Activated CD4-positive, CD25-positive, alpha-beta regulatory T cell treated with anti-CD3 and anti-CD28 coated beads, Interleukin-2, amount 50 U/mL, for 72 hours (primary cell): Measurements from ENCODE around the gene KAT2B.

Experiments
- DNase-seq: peaks from one replicate; pipeline ENCODE4 v3.0.0; 2021

Gene KAT2B

DNA sequence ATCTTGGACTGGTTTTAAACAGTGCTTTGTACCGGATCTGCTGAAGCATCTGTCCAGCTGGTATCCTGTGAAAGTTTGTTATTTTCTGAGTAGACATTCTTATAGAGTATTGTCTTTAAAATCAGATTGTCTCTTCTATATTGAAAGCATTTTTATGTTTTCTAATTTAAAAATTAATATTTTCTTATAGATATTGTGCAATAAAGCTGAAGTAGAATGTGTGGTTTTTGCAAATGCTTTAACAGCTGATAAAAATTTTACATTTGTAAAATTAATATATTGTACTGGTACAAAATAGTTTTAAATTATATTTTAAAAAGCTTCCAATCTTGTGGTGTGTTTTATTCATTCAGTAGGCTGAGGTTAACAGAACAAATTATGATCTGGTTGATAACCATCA, 113.8 kb downstream of the KAT2B start:
- no peak for DNase-seq

DNA sequence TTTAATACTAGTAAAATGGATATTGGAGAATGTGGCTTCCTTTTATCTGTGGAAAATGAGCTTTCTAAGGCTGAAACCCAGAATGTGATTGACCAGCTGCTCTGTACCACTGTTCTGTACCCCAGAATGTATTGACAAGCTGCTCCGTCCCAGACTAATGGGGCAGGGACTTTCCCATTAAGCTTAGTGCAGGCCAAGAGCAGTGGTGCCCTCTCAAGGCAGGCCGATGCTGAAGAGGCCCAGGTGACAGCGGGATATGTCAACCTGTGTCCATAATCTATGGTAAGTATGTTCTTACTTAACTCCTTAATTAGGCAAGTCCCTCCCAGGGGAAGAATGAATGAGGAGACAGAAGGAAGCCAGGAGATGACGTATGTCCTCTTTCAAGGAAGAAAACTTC, 114.7 kb downstream of the KAT2B start:
- DNase-seq: no peak

DNA sequence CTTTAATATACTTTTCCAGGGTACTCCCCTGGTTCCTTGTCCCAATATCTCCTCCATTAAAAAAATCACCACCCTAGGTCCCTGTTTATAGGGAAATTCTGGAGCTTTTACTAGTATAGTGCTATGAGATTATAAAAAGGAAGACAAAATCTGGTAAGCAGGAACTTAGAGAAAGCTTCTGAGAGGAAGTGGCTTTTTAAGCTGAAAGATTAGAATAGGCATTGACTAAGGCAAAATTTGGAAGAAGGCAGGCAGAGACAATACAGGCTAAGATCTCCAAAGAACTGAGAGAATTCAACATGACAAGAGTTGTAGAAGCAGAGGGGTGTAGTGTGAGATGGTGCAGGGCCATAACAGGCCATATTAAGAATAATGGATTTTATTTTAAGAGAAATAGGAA, 120.0 kb downstream of the KAT2B start:
- no peak for DNase-seq

DNA sequence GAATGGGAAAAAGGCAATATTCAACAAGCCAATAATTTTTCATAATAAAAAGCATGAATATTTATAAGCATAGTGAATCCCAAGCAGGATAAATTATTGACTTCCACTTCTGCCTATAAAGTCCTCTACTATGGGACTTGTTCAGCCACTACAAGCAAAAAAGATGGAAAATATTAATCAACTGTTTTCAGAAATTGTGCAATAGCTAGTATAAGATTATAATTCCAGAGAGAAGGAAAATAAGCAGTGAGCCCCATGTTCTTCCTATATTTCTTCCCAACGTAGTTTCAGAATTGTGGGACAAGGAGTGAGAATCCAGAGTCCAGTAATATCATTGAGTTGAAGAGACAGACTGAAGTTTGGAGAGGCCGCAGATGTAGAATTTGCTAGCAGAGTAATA, 121.5 kb downstream of the KAT2B start:
- no peak for DNase-seq

DNA sequence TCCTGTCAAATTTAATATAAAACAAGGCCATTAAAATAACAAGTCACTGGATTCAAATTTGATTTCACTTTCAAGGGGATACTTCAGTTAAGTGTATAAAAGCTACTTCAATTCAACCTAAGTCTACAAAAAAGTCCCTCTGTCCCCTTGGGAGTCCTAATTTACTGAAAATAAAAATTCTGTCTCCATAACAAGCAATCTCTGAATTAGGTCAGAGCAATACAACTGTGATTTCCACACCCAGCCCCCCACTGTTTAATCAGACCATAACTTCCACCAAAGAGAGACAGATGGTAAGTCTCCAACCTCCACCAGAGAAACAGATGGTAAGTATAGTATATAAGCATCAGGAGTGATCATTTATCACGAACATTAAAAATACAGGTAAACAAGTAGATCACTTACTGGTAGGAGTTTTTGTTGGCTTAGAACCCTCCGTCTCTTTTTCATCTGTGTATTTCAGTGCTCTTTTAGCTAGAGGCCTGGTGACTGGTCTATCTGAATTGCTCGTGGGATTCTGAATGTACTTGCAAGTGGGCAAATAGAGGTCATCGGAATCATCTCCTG, 133.7 kb downstream of the KAT2B start:
- no peak for DNase-seq

DNA sequence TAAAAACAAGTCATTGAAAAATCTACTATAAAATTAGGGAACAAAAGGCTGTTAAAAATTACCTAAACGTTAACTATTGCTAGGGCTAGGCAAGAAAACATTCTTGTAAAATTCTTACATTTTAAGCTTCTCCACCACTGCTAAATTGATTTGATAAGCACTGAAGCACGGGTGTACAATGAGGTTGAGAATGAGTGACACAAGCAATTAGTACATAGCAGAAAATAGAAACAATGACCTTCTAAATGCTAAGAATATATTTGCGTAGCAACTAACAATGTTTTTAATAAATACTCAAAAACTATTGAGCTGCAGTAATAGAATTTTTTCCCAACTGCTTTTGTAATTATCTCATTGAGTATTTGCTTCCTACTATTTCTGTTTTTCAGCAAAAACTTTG, 141.0 kb downstream of the KAT2B start:
- DNase-seq: no peak

DNA sequence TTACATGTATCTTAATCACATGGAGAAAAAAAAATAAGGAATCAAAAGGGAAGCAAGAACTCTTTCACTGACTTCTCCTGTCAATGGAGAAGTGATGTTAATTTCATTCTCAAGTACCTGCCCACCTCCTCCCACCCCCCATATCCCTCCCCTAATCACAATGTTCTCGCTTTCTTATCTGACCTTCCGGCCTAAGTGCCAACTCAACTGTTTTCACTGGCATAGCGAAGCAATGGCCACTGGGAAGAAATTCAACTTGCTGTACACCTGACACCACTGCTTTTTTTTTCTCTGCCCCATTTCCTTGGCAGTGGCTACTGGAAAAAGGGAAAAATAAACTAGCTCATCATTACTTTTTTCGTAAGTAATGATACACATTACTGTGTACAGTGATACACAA, 142.0 kb downstream of the KAT2B start:
- no peak for DNase-seq

DNA sequence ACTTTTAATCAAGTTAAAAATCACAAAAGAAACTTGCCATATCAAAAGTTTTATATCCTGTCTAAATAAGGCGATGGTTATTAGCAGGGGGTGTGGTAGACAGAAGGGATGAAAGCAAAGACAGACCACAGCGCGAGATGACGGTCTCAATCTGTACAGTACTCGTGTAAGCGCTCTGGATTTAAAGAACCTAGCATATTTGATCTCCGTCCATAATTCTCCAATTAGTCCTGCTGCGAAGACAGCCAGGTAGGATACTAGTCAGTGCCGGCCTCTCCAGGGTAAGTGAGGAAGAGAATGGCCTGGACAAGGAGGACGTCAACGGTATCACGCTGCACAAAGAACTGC, 145.1 kb downstream of the KAT2B start:
- no peak for DNase-seq

DNA sequence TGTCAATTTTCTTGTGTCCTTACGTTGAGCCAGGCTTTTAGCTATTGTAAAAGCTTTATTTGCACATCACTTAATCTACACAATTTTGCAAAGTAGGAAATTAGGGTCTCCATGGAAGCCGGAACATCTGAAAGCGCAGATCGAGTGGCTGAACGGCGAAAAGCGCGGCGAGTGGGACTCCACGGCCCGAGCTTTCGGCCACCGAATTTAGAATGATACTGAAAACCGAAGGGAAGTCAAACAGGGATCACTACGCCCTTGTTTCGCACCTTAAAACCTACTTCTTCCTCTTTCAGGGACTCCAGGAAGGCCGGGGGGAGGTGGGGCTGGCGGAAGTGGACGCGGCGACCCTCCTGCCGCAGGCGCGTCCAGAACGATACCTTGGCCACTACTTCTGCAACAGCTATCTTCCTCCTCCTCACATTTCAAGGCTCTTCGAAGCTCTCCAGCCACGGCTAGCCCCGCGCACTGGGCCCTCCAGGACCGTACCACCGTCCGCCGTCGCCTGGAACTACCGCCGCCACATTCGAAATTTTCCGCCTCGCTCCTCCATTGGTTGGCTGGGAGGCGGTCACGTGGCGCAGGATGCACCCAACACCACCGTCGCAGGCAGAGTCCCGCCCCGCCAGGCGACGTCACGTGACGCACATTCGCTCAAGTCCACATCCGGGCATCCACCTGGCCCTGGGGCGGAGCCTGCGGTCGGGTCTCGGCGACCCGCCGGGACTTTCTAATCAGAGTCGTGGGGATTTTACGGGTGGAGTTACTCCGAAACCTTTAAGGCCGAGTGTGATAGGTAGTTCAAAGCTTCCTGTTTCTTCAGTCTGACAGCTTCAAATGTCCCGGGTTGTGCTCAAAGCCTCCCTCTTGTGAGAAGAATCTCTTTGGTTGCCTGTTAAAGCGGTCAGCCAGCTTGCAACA, 145.7 kb downstream of the KAT2B start, which contains the start of gene SGO1:
Gene SGO1 (minus strand): TSS at position 528 of the 921 bp plus-strand sequence. CDS start 2,179 bp downstream, outside the sequence.
- peak; percentile 100 for DNase-seq

DNA sequence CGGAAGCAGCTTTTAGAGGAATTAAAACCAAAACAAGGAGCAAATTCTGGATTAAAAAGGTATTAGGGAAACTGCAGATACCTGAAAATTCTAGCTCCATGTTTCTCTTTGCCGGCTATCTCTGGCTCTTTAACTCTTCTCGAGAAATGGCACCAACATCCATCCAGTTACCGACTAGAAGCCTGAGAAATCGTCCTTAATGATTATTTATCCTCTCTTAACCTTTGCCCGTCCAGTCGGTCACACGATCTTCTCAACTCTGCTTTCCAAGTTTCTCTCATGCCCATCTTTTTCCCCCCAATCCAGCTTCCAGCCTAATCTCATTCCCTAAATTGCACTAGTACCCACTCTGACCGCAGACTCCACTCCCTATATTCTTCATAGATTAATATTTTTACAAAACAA, 146.4 kb downstream of the KAT2B start:
- DNase-seq: no peak

DNA sequence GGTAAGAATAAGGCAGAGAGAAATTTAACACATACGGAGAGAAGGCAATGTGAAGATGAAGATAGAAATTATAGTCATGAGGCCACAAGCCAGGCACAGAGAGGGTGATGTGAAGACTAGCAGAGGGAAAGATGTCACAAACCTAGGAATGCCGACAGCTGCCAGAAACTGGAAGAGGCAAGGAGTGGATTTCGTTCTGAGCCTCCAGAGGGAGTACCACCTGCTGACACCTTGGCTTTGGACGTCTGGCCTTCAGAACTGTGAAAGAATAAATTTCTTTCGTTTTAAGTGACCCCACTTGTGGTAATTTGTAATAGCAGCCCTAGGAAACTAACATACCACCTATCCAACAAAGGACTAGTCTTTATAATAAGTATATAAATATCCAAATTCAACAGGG, 150.7 kb downstream of the KAT2B start:
- DNase-seq: no peak

DNA sequence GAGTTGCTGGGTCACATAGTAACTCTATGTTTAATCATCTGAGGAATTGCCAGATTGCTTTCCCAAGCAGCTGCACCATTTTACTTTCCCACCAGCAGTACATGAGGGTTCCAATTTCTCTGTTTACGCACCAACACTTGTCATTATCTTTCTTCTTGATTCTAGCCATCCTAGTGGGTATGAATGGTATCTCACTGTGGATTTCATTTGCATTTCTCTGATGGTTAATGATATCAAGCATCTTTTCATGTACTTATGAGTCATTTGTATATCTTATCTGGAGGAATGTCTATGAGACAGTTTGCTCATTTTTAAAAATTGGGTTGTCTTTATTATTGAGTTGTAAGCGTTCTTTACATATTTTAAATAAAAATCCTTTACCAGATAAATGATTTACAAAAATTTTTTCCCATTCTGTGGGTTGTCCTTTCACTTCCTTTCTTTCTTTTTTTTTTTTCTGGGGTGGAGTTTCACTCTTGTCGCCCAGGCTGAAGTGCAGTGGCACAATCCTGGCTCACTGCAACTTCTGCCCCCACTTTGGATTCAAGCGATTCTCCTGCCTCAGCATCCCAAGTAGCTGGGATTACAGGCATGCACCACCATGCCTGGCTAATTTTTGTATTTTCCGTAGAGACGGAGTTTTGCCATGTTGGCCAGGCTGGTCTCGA, 154.7 kb downstream of the KAT2B start:
- no peak for DNase-seq

DNA sequence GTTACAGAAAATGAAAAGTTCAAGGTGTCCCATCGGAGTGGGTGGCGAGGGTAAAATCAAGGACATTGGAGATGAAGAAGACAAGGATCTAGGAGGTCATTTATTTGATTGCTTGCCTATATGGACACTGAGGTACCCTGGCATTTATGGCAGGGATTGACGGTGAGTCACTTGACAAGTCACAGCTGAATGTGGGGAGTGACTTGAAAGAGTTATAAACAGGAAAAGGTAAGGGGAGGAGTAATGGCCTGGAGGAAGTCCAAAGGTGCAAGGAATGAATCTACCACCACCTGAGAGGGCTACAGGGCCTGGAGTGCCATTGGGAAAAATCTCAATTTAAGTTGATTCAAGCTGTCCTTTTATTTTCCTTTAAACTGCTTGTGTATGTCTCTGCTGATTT, 157.5 kb downstream of the KAT2B start:
- DNase-seq: no peak

DNA sequence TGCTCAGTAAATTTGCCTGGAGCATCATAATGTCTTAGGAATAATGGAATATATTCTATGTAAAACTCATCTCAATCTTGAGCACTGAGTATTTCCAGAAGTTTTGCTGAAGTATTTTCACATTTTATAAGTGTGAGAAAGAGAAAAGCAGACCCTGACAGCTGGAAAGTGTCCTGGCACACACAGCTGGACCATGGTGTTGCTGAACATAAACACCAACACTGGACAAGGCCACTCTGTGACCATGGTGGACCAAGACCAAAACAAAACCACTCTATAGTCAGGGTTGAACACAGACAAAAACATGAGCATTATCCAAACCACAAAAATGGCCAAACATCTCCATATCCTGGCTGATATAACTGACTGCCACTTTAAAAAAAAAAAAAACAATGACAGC, 160.9 kb downstream of the KAT2B start:
- DNase-seq: no peak
